Left cardiac atrium (tissue), 4 donors: ENCODE data around the gene KMT2A. TPM values are rescaled to one million over a fixed set of nuclear protein-coding genes. Genes with fewer than 3 reads are reported as not detected.
"Not testable (repeated sequence)": the region's sequence is repeated elsewhere in the genome, so short reads cannot be mapped to it uniquely, and the experiment has no call there.

Source experiments
- ATAC-seq, 2 donors: fragments of 200-7000 bp; cut with Tn5 transposase; one replicate each; pipeline ENCODE4 v1.9.1; 2020; ENCODE audit warnings: mild to moderate bottlenecking in 2 of 2, moderate library complexity in 2 of 2
- DNase-seq: peaks from one replicate; pipeline ENCODE4 v3.0.0-alpha.2; 2020
- intact Hi-C, 2 donors: fragments of 100-400 bp; cut with DNase I; formaldehyde crosslinking; loops; one replicate each; pipeline versions ENCODE4 v1.14.1 to v1.15.1; 2022 to 2023
- total RNA-seq, 2 donors: library from RNA; stranded (reverse); fragmentation: NEBNext Ultra II Directional; extraction: Animal tissue kit (Norgen Biotek cat#: 25700); gene quantifications; one replicate each; pipeline ENCODE4 v1.2.1, GENCODE V29; 2021
- donor health status: DM: no; HTN: yes; CAD: no.
- donor health status: DM: no; HTN: yes; CAD: no; lungs with severe emphysema.
- donor health status: DM: yes; HTN: yes; CAD: no.
- donor health status: Dilated cardiomyopathy.

The KMT2A gene
- total RNA-seq, 2 donors from 2014 or later = 23.7 to 25.2 TPM

DNA sequence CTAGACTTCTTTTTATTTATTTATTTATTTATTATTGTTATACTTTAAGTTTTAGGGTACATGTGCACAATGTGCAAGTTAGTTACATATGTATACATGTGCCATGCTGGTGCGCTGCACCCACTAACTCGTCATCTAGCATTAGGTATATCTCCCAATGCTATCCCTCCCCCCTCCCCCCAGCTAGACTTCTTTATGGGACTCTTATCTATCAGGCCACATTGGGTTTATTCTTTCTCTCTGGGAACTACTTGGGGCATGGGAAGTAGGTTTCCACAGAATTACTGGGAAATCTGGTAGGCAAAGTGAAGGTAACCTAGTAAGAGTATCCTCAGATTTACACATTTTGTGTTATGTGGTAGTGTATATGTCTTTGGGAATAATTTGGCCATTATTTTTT, 32.7 kb downstream of the KMT2A start:
- ATAC-seq, DNase-seq, intact Hi-C loops: not testable (repeated sequence)

GRCh38 chr11:118471030-118471429, 34.7 kb downstream of the KMT2A start:
- DNase-seq (no peak), ATAC-seq (no peak)
- intact Hi-C loops = no loop called here

DNA sequence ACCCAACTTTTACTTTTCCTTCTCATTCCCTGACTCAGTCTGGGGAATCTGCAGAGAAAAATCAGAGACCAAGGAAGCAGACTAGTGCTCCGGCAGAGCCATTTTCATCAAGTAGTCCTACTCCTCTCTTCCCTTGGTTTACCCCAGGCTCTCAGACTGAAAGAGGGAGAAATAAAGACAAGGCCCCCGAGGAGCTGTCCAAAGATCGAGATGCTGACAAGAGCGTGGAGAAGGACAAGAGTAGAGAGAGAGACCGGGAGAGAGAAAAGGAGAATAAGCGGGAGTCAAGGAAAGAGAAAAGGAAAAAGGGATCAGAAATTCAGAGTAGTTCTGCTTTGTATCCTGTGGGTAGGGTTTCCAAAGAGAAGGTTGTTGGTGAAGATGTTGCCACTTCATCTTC, 37.2 kb downstream of the KMT2A start:
- intact Hi-C loops = no loop called here
- DNase-seq = no peak
- ATAC-seq = no peak

DNA sequence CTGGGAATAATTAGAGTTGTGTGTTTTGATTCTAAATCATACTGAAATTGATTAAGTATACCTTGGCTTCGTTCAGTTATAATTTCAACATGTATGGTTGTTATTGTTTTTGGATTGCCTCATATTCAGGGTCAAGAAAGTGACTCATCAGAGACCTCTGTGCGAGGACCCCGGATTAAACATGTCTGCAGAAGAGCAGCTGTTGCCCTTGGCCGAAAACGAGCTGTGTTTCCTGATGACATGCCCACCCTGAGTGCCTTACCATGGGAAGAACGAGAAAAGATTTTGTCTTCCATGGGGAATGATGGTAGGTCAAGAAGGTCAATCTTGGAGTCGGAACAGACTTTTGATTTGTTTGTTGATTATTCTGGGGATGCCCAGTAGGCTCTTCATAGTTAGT, 40.4 kb downstream of the KMT2A start:
- DNase-seq (no peak), ATAC-seq (no peak)
- intact Hi-C loops = no loop called here

GRCh38 chr11:118481238-118481637, 44.9 kb downstream of the KMT2A start:
- ATAC-seq = not testable (repeated sequence)
- intact Hi-C loops = loop anchor here in 1 of 2 donors (10.0 kb wide), 1 partner anchor 286 kb away; no protein-coding TSS in a partner anchor

GRCh38 chr11:118484405-118484804, 48.1 kb downstream of the KMT2A start:
- intact Hi-C loops = loop anchor here in 1 of 2 donors (10.0 kb wide), 1 partner anchor 290 kb away; no protein-coding TSS in a partner anchor
- ATAC-seq = no peak
- DNase-seq = no peak

More at GRCh38 chr11:118481238-118481637, 44.9 kb downstream of the KMT2A start:
- not testable (repeated sequence) for DNase-seq

- ATAC-seq (no peak), DNase-seq (no peak)
- intact Hi-C loops = loop anchor here (5.0 to 10.0 kb wide), 2 partner anchors 83 to 290 kb away; partner anchors contain the start of gene ATP5MG (in 2 of the 2)
These were observed 49.0 kb downstream of the KMT2A start for GRCh38 chr11:118485273-118485672.

- DNase-seq = peak; percentile 44
- peak; percentile 65 to 67 for ATAC-seq
- intact Hi-C loops = loop anchor here (2.0 to 10.0 kb wide), 3 partner anchors 86 to 294 kb away; partner anchors contain the start of gene ATP5MG (in 2 of the 2)
These were observed 52.3 kb downstream of the KMT2A start for GRCh38 chr11:118488480-118489109.

DNA sequence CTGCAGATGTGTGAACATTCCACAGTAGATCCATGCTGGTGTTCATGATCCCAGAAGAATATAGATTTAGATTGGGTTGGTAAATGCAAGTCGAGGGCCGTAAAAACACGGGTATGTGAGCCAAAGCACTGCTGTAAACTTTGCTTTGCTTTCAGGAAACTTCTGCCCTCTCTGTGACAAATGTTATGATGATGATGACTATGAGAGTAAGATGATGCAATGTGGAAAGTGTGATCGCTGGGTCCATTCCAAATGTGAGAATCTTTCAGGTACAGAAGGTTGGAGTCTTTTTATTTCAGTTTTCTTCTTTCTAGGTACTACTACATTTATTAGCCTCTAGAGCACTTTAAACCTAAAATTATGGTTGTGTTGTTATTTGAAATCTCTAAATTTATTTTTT, 54.7 kb downstream of the KMT2A start:
- no peak for DNase-seq
- no peak for ATAC-seq
- intact Hi-C loops = no loop called here

DNA sequence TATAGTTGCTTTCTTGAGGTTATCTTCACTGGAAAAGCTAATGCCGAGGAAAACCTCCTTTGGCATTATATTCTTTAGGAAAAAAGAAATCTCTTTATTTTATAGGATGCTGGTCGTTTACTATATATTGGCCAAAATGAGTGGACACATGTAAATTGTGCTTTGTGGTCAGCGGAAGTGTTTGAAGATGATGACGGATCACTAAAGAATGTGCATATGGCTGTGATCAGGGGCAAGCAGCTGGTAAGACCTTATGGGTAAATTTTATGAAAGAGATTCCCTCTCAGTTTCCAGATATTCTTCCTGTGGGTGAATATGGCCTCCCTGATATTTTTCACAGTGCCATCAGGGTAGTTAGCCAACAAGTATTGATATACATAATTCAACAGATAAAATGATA, 61.5 kb downstream of the KMT2A start:
- ATAC-seq (no peak), DNase-seq (no peak)
- intact Hi-C loops = no loop called here

DNA sequence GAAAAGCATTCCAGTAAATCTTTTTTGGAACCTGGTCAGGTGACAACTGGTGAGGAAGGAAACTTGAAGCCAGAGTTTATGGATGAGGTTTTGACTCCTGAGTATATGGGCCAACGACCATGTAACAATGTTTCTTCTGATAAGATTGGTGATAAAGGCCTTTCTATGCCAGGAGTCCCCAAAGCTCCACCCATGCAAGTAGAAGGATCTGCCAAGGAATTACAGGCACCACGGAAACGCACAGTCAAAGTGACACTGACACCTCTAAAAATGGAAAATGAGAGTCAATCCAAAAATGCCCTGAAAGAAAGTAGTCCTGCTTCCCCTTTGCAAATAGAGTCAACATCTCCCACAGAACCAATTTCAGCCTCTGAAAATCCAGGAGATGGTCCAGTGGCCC, 66.9 kb downstream of the KMT2A start:
- no peak for DNase-seq
- intact Hi-C loops = no loop called here
- ATAC-seq = peak; percentile 35 to 62

DNA sequence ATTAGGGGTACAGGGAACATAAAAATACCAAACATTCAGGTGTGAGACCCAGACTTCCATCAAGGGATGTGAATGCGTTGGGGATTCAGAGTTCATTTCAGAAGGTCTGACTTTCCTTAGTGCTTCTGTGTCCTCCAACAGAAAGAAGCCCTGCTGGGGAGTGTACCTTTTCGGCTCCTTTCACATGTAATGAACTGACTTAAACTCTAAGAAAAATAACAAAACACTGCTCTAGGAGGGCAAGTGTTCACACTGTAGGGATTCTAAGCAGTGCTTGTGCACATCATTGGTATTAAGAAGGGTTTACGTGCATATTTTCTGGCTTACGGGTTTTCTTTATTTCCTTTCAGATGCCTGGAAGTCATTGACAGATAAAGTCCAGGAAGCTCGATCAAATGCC, 75.3 kb downstream of the KMT2A start:
- no peak for ATAC-seq
- intact Hi-C loops = no loop called here
- no peak for DNase-seq

- intact Hi-C loops = no loop called here
- no peak for DNase-seq
- ATAC-seq = no peak
These were observed 77.8 kb downstream of the KMT2A start for GRCh38 chr11:118514103-118514502.

DNA sequence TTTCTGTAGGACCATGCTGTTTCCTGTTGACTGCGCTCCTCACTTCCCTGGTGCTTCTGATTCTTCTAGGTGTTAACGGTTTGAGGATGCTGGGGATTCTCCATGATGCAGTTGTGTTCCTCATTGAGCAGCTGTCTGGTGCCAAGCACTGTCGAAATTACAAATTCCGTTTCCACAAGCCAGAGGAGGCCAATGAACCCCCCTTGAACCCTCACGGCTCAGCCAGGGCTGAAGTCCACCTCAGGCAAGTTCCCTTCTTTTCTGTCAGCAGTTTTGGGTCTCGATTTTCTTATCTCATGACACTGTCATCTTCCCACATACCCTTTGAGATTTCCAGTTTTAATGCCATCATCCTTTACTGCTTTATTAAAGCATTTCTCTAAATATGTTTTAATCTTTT, 83.3 kb downstream of the KMT2A start:
- intact Hi-C loops = no loop called here
- ATAC-seq (no peak), DNase-seq (no peak)

DNA sequence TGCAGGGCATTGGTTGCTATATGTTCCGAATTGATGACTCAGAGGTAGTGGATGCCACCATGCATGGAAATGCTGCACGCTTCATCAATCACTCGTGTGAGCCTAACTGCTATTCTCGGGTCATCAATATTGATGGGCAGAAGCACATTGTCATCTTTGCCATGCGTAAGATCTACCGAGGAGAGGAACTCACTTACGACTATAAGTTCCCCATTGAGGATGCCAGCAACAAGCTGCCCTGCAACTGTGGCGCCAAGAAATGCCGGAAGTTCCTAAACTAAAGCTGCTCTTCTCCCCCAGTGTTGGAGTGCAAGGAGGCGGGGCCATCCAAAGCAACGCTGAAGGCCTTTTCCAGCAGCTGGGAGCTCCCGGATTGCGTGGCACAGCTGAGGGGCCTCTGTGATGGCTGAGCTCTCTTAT, 85.6 kb downstream of the KMT2A start:
- ATAC-seq = peak; percentile 45 to 55
- intact Hi-C loops = no loop called here
- peak; percentile 31 for DNase-seq

DNA sequence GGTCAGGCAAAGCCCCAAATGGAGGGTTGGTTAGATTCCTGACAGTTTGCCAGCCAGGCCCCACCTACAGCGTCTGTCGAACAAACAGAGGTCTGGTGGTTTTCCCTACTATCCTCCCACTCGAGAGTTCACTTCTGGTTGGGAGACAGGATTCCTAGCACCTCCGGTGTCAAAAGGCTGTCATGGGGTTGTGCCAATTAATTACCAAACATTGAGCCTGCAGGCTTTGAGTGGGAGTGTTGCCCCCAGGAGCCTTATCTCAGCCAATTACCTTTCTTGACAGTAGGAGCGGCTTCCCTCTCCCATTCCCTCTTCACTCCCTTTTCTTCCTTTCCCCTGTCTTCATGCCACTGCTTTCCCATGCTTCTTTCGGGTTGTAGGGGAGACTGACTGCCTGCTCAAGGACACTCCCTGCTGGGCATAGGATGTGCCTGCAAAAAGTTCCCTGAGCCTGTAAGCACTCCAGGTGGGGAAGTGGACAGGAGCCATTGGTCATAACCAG, 86.3 kb downstream of the KMT2A start:
- intact Hi-C loops = no loop called here
- DNase-seq = no peak
- peak; percentile 67 to 69 for ATAC-seq

GRCh38 chr11:118524356-118524755, 88.1 kb downstream of the KMT2A start:
- ATAC-seq (no peak), DNase-seq (no peak)
- intact Hi-C loops = no loop called here

GRCh38 chr11:118524757-118525470, 88.6 kb downstream of the KMT2A start:
- ATAC-seq (no peak), DNase-seq (no peak)
- intact Hi-C loops = no loop called here

- DNase-seq (no peak), ATAC-seq (no peak)
- intact Hi-C loops = no loop called here
These were observed 90.4 kb downstream of the KMT2A start for GRCh38 chr11:118526688-118527087.

DNA sequence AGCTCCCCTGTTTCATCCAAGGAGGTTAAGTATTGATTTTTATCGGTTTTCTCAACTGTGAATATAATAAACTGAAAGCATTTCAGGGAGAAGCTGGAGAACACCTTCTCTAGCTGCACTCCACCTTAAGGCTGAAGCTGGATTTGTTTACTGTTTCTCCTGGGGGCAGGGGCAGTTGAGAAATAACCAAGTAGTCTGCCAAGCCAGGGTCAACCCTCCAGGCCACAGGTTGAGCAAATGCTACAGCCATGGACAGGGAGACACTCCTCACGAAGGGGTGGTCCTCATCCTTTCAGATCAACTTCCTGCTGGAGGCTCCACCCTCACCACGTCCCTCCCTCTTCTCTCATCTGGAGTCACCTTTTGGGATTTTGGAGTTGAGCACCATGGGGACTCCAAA, 90.8 kb downstream of the KMT2A start, which contains the start of gene TTC36:
TTC36 (plus strand) TSS at position 366 of the 400 bp plus-strand sequence; CDS start at position 387, 21 bp downstream.
- intact Hi-C loops = no loop called here
- no peak for ATAC-seq
- DNase-seq = no peak
